Measurements from ENCODE around the gene ACP6.
"Not testable (repeated sequence)": the region's sequence is repeated elsewhere in the genome, so short reads cannot be mapped to it uniquely, and the experiment has no call there.

DNA sequence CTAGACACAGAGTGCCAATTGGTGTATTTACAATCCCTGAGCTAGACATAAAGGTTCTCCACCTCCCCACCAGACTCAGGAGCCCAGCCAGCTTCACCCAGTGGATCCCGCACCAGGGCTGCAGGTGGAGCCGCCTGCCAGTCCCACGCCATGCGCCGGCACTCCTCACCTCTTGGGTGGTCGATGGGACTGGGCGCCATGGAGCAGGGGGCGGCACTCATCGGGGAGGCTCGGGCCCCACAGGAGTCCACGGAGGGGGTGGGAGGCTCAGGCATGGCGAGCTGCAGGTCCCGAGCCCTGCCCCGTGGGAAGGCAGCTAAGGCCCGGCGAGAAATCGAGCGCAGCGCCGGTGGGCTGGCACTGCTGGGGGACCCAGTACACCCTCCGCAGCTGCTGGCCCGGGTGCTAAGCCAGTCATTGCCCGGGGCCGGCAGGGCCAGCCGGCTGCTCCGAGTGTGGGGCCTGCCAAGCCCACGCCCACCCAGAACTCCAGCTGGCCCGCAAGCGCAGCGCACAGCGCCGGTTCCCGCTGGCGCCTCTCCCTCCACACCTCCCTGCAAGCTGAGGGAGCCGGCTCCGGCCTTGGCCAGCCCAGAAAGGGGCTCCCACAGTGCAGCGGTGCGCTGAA lies 10.4 kb upstream of the ACP6 start:
- TF ChIP-seq, protein P1, sequence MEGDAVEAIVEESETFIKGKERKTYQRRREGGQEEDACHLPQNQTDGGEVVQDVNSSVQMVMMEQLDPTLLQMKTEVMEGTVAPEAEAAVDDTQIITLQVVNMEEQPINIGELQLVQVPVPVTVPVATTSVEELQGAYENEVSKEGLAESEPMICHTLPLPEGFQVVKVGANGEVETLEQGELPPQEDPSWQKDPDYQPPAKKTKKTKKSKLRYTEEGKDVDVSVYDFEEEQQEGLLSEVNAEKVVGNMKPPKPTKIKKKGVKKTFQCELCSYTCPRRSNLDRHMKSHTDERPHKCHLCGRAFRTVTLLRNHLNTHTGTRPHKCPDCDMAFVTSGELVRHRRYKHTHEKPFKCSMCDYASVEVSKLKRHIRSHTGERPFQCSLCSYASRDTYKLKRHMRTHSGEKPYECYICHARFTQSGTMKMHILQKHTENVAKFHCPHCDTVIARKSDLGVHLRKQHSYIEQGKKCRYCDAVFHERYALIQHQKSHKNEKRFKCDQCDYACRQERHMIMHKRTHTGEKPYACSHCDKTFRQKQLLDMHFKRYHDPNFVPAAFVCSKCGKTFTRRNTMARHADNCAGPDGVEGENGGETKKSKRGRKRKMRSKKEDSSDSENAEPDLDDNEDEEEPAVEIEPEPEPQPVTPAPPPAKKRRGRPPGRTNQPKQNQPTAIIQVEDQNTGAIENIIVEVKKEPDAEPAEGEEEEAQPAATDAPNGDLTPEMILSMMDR (IDR thresholded peaks at IDR 0.05): not testable (repeated sequence)
- not testable (repeated sequence) for TF ChIP-seq EZH2phosphoT487, EZH2 (IDR thresholded peaks at IDR 0.05)
